HAP-1 (cell line): ENCODE results near the gene UNC45A.

Experiments used
- DNase-seq, 2 experiments: peaks; one replicate each; pipeline ENCODE4 v3.0.0-alpha.2; 2016 to 2020; ENCODE audit warnings: low spot score in 2 of 2
- H3K27me3 ChIP-seq: fragments of 250-450 bp; sonication (Bioruptor Pico); 2 replicates; pipeline ENCODE4 v1.5.1; 2020; ENCODE audit warnings: low read depth, mild to moderate bottlenecking, moderate library complexity
- H3K36me3 ChIP-seq: fragments of 250-450 bp; sonication (Bioruptor Pico); replicated peaks from 2 replicates; pipeline ENCODE4 v1.5.1; 2020; ENCODE audit warnings: mild to moderate bottlenecking
- H3K4me1 ChIP-seq: fragments of 250-450 bp; sonication (Bioruptor Pico); 2 replicates; pipeline ENCODE4 v1.5.1; 2020; ENCODE audit warnings: mild to moderate bottlenecking
- H3K4me3 ChIP-seq: fragments of 250-450 bp; sonication (Bioruptor Pico); 2 replicates; pipeline ENCODE4 v1.5.1; 2020; ENCODE audit warnings: mild to moderate bottlenecking, moderate library complexity
- H3K9me3 ChIP-seq: fragments of 250-450 bp; sonication (Bioruptor Pico); 2 replicates; pipeline ENCODE4 v1.5.1; 2020; ENCODE audit warnings: mild to moderate bottlenecking, moderate library complexity
- in situ Hi-C: fragments of 300-500 bp; cut with MboI; formaldehyde crosslinking; loops from 3 replicates; pipeline ENCODE4 v1.14.3; 2020; ENCODE audit warnings: low sequenced_read_pairs, inconsistent platforms, mixed read lengths

The UNC45A gene

DNA sequence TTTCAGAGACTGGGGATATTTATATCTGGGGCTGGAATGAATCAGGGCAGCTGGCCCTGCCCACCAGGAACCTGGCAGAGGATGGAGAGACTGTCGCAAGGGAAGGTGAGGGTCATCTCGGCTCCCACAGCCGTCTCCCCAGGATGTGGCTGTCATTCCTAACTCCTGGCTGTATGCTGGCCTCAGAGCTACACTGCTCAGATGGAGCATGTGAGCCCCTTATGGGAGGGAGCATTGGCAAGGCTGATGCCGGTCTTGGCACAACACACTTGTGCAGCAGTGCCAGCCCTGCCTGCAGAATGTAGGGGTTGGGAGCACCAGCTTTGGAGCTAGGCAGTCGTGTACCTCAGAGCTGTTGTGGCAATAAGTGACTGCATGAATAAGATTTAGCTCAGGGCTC, 24.8 kb downstream of the UNC45A start:
- no peaks in the 10 kb centered on the region for H3K27me3 ChIP-seq
- in situ Hi-C loops, result loop anchor here (5.0 to 25.0 kb wide), 2 partner anchors 32 to 1348 kb away; partner anchors contain the start of gene PRC1
- H3K4me1 ChIP-seq, result peaks cover 8% of the 10 kb centered on the region
- DNase-seq, result no peak
- H3K9me3 ChIP-seq, result no peaks in the 10 kb centered on the region
- H3K36me3 ChIP-seq, result peaks cover 67% of the 10 kb centered on the region
- no peak overlapping the region for H3K4me3 ChIP-seq

DNA sequence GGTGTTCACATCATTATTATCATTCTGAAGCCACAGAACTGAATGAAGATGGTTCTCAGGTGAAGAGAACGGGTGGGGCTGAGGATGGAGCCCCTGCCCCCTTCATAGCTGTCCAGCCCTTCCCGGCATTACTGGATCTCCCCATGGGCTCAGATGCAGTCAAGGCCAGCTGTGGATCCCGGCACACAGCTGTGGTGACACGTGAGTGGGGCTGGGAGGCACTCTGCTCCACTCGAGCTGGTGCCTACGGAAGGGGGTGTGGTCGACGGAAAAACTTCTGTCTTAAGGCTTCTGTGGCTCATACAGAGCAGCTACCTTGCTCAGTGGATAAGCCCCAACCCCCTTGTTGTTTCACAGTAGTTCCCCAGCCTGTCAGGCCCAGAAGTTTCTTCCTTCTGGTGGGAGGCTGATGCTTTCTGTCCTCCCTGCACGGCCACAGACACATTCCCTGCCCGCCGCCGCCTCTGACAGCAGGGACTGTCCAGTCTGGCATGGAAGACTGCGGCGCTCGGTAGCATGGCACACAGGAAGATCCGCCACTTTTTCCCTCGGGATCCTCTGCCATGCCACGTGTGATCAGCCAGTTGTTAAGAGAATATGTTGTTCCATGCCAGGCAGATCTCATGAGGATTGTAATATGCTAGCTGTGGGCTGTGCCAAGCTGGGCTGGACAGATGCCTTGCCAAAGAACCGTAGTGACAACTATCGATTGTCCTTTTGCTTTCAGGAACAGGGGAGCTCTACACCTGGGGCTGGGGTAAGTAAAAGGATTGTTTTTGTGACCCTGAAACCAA, 25.4 kb downstream of the UNC45A start:
- Histone ChIP-seq H3K4me1 (peaks cover 8% of the 10 kb centered on the region), H3K27me3 (no peaks in the 10 kb centered on the region), H3K4me3 (no peak overlapping the region), H3K9me3 (no peaks in the 10 kb centered on the region), H3K36me3 (peaks cover 73% of the 10 kb centered on the region)
- in situ Hi-C loops, result loop anchor here (25.0 kb wide), 1 partner anchor 1348 kb away; no protein-coding TSS in a partner anchor
- DNase-seq, result no peak

GRCh38 chr15:90962021-90962420, 26.9 kb downstream of the UNC45A start:
- in situ Hi-C loops, result loop anchor here (25.0 kb wide), 1 partner anchor 1350 kb away; no protein-coding TSS in a partner anchor
- Histone ChIP-seq H3K4me3 (no peak overlapping the region), H3K27me3 (no peaks in the 10 kb centered on the region), H3K9me3 (no peaks in the 10 kb centered on the region), H3K36me3 (peaks cover 88% of the 10 kb centered on the region), H3K4me1 (no peaks in the 10 kb centered on the region; the same call in 1 of the 2 replicates)
- DNase-seq, result no peak

- Histone ChIP-seq H3K4me1 (no peaks in the 10 kb centered on the region), H3K36me3 (peaks cover 97% of the 10 kb centered on the region), H3K4me3 (no peak overlapping the region), H3K27me3 (no peaks in the 10 kb centered on the region), H3K9me3 (no peaks in the 10 kb centered on the region)
- no peak for DNase-seq
- in situ Hi-C loops, result loop anchor here (25.0 kb wide), 1 partner anchor 1354 kb away; no protein-coding TSS in a partner anchor
Observed at GRCh38 chr15:90966262-90966661, 31.2 kb downstream of the UNC45A start.

DNA sequence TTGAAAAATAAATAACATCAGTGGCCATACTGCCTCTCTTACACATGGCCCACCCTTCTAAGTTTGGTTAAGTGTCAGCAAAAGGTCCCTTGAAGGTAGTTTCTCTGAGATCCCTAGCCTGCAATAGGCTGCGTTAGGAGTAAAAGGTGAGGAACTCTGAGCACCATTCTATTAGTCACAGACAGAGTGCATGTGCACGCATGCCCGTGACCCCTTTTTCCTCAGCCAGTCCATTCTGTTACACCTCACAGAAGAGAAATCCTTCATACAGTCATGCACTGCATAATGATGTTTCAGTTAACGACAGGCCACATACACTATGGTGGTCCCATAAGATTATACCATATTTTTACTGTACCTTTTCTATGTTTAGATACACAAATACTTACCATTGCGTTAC, 32.1 kb downstream of the UNC45A start:
- Histone ChIP-seq H3K36me3 (peaks cover 94% of the 10 kb centered on the region), H3K27me3 (no peaks in the 10 kb centered on the region), H3K9me3 (no peaks in the 10 kb centered on the region), H3K4me1 (no peaks in the 10 kb centered on the region), H3K4me3 (no peak overlapping the region)
- in situ Hi-C loops, result loop anchor here (25.0 kb wide), 1 partner anchor 1355 kb away; no protein-coding TSS in a partner anchor
- no peak for DNase-seq

GRCh38 chr15:90968434-90968833, 33.3 kb downstream of the UNC45A start:
- in situ Hi-C loops, result loop anchor here (25.0 kb wide), 1 partner anchor 1356 kb away; no protein-coding TSS in a partner anchor

GRCh38 chr15:90970274-90970673, 35.2 kb downstream of the UNC45A start:
- Histone ChIP-seq H3K4me1 (no peaks in the 10 kb centered on the region), H3K27me3 (no peaks in the 10 kb centered on the region), H3K4me3 (no peak overlapping the region), H3K9me3 (no peaks in the 10 kb centered on the region), H3K36me3 (peaks cover 96% of the 10 kb centered on the region)
- in situ Hi-C loops, result loop anchor here (25.0 kb wide), 1 partner anchor 1358 kb away; no protein-coding TSS in a partner anchor
- no peak for DNase-seq

More at GRCh38 chr15:90968434-90968833, 33.3 kb downstream of the UNC45A start:
- H3K4me3 ChIP-seq, result no peak overlapping the region
- H3K27me3 ChIP-seq, result no peaks in the 10 kb centered on the region
- no peak for DNase-seq
- no peaks in the 10 kb centered on the region for H3K4me1 ChIP-seq
- H3K9me3 ChIP-seq, result no peaks in the 10 kb centered on the region
- peaks cover 95% of the 10 kb centered on the region for H3K36me3 ChIP-seq

GRCh38 chr15:90972133-90972532, 37.0 kb downstream of the UNC45A start:
- no peaks in the 10 kb centered on the region for H3K27me3 ChIP-seq
- DNase-seq, result no peak
- in situ Hi-C loops, result loop anchor here (25.0 kb wide), 1 partner anchor 1360 kb away; no protein-coding TSS in a partner anchor
- no peak overlapping the region for H3K4me3 ChIP-seq
- H3K36me3 ChIP-seq, result peaks cover 94% of the 10 kb centered on the region
- H3K9me3 ChIP-seq, result no peaks in the 10 kb centered on the region
- H3K4me1 ChIP-seq, result no peaks in the 10 kb centered on the region

DNA sequence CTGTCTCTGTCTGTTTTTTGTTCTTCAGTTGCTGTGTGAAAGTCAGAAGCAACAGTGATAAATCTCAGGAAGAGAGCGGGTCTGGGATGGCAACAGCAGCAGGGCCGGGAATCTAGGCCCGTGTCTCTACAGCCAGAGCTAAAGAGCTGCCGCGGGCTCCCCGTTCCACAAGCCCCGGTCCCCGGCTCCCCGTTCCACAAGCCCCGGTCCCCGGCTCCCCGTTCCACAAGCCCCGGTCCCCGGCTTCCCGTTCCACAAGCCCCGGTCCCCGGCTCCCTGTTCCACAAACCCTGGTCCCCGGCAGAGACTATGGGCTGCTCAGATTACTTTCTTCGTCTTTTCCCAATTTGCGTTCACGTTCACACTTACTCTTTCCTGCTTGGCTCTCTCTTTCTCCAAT, 39.1 kb downstream of the UNC45A start:
- Histone ChIP-seq H3K4me1 (no peaks in the 10 kb centered on the region), H3K4me3 (no peak overlapping the region), H3K27me3 (no peaks in the 10 kb centered on the region), H3K36me3 (peaks cover 92% of the 10 kb centered on the region), H3K9me3 (no peaks in the 10 kb centered on the region)
- no peak for DNase-seq
- in situ Hi-C loops, result loop anchor here (25.0 kb wide), 1 partner anchor 1362 kb away; no protein-coding TSS in a partner anchor

DNA sequence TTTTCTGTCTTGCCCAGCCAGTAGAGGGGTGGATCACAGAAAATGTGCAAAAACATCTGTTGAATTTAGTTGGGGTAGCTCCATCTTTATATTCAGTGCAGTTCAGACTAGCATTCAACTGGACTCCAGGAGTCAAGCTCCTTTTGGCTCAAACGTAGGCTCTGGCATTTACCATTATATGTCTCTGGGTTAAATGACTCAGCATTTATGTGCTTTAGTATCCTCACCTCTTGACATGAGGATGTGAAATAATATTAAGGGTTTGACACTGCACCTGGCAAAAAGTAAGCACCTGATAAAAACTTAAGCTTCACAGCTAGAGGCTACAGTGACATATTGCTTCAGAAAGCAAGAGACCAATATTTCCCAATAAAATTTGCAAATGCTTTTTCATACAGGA, 44.5 kb downstream of the UNC45A start:
- H3K9me3 ChIP-seq, result no peaks in the 10 kb centered on the region
- H3K27me3 ChIP-seq, result no peaks in the 10 kb centered on the region
- peaks cover 97% of the 10 kb centered on the region for H3K36me3 ChIP-seq
- no peak for DNase-seq
- in situ Hi-C loops, result no loop called here
- H3K4me1 ChIP-seq, result no peaks in the 10 kb centered on the region
- no peak overlapping the region for H3K4me3 ChIP-seq

DNA sequence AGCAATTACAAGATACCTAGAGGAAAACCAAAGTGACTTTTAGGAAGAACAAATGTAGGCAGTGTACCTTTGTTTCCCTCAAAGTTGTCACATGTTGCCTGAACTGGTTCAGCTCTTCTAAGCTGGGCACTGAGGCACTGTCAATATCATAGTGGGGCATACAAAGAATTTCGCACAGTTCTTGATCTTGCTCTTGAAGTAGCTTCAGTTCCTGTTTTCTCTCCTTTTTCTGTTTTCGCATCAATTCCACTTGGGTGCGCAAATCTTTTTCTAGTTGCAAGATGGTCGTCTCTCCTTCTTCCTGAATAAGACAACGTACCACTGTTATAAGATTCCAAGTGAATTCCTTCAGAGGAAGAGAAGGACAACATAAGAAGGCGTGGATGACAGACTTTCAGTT, 46.6 kb downstream of the UNC45A start:
- no peaks in the 10 kb centered on the region for H3K27me3 ChIP-seq
- no peak for DNase-seq
- H3K4me1 ChIP-seq, result no peaks in the 10 kb centered on the region
- H3K4me3 ChIP-seq, result no peak overlapping the region
- peaks cover 87% of the 10 kb centered on the region for H3K36me3 ChIP-seq
- no peaks in the 10 kb centered on the region for H3K9me3 ChIP-seq
- in situ Hi-C loops, result no loop called here

- Histone ChIP-seq H3K27me3 (no peaks in the 10 kb centered on the region), H3K9me3 (no peaks in the 10 kb centered on the region), H3K4me1 (no peaks in the 10 kb centered on the region), H3K4me3 (no peak overlapping the region), H3K36me3 (peaks cover 84% of the 10 kb centered on the region)
- DNase-seq, result no peak
- in situ Hi-C loops, result no loop called here
Observed at GRCh38 chr15:90982135-90982534, 47.0 kb downstream of the UNC45A start.

DNA sequence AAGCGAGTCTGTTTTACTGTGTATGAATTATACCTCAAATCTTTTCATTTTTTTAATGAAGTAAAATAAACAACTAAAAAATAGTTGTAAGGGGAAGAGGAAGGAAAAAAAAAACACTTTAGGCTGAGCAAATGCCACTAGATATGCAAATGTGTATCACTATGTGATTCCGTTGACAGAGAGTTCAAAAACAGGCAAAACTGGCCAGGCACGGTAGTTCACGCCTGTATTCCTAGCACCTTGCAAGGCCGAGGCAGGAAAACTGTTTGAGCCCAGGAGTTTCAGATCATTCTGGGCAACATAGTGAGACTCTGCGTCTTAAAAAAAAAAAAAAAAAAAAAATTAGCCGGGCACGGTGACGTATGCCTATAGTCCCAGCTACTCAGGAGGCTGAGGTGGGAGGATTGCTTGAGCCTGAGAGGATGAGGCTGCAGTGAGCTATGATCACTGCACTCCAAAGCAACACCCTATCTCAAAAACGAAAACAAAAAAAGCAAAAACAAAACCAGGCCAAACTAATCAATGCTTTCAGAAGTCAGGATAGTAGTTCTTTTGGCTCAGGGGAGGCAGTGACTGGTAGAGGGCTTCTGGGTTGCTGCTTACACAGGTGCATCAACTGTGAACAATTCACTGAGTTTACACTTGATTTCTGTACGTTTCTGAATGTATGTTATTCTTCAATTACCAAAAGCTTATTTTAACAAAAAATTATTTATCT, 51.9 kb downstream of the UNC45A start:
- no peak for DNase-seq
- in situ Hi-C loops, result no loop called here
- H3K27me3 ChIP-seq, result no peaks in the 10 kb centered on the region
- H3K9me3 ChIP-seq, result no peaks in the 10 kb centered on the region
- H3K4me1 ChIP-seq, result peaks cover 27% of the 10 kb centered on the region
- peaks cover 38% of the 10 kb centered on the region for H3K36me3 ChIP-seq
- H3K4me3 ChIP-seq, result no peak overlapping the region
